Measurements from ENCODE around the gene PSMD13.

PSMD13 gene

GRCh38 chr11:198236-198806 is 38.5 kb upstream of the PSMD13 start:
- WGBS, 2 experiments (ENCODE audit: insufficient coverage in 2 of 2) = 90 to 92% methylated on average over 16 of the region's 21 CpGs
- no peaks in the 10 kb centered on the region for H3K9me3 ChIP-seq (ENCODE audit: control insufficient read depth, low read length)
- peaks cover 5% of the 10 kb centered on the region for H3K36me3 ChIP-seq (ENCODE audit: control insufficient read depth, insufficient read depth, low read length)

GRCh38 chr11:199004-199581 is 37.7 kb upstream of the PSMD13 start:
- Histone ChIP-seq H3K9me3 (ENCODE audit: control insufficient read depth, low read length) (no peaks in the 10 kb centered on the region), H3K4me1 (ENCODE audit: control insufficient read depth, insufficient read depth, low read length, poor library complexity, severe bottlenecking) (no peaks in the 10 kb centered on the region), H3K27ac (ENCODE audit: low read depth, low read length, severe bottlenecking) (no peak overlapping the region), H3K36me3 (ENCODE audit: control insufficient read depth, insufficient read depth, low read length) (peaks cover 11% of the 10 kb centered on the region), H3K4me3 (ENCODE audit: extremely low read depth, insufficient read depth, low read length, poor library complexity, severe bottlenecking) (no peak overlapping the region)
- 91 to 92% methylated on average over 10 to 11 of the region's 13 CpGs for WGBS, 2 experiments (ENCODE audit: insufficient coverage in 2 of 2)

More at GRCh38 chr11:198236-198806, 38.5 kb upstream of the PSMD13 start:
- Histone ChIP-seq H3K27ac (ENCODE audit: low read depth, low read length, severe bottlenecking) (no peak overlapping the region), H3K4me3 (ENCODE audit: extremely low read depth, insufficient read depth, low read length, poor library complexity, severe bottlenecking) (no peak overlapping the region), H3K4me1 (ENCODE audit: control insufficient read depth, insufficient read depth, low read length, poor library complexity, severe bottlenecking) (no peaks in the 10 kb centered on the region)

- Histone ChIP-seq H3K4me1 (ENCODE audit: control insufficient read depth, insufficient read depth, low read length, poor library complexity, severe bottlenecking) (no peaks in the 10 kb centered on the region), H3K4me3 (ENCODE audit: extremely low read depth, insufficient read depth, low read length, poor library complexity, severe bottlenecking) (no peak overlapping the region), H3K36me3 (ENCODE audit: control insufficient read depth, insufficient read depth, low read length) (peaks cover 18% of the 10 kb centered on the region), H3K9me3 (ENCODE audit: control insufficient read depth, low read length) (no peaks in the 10 kb centered on the region), H3K27ac (ENCODE audit: low read depth, low read length, severe bottlenecking) (no peak overlapping the region)
- 86 to 88% methylated on average over 1 to 5 of the region's 8 CpGs for WGBS, 2 experiments (ENCODE audit: insufficient coverage in 2 of 2)
These were observed 37.0 kb upstream of the PSMD13 start for GRCh38 chr11:199782-200181.

- 89 to 96% methylated on average over 12 to 13 of the region's 13 CpGs for WGBS, 2 experiments (ENCODE audit: insufficient coverage in 2 of 2)
- H3K4me3 ChIP-seq (ENCODE audit: extremely low read depth, insufficient read depth, low read length, poor library complexity, severe bottlenecking) = no peak overlapping the region
- H3K4me1 ChIP-seq (ENCODE audit: control insufficient read depth, insufficient read depth, low read length, poor library complexity, severe bottlenecking) = no peaks in the 10 kb centered on the region
- H3K36me3 ChIP-seq (ENCODE audit: control insufficient read depth, insufficient read depth, low read length) = peaks cover 25% of the 10 kb centered on the region
- no peak overlapping the region for H3K27ac ChIP-seq (ENCODE audit: low read depth, low read length, severe bottlenecking)
- H3K9me3 ChIP-seq (ENCODE audit: control insufficient read depth, low read length) = no peaks in the 10 kb centered on the region
These were observed 36.4 kb upstream of the PSMD13 start for GRCh38 chr11:200224-201003.

GRCh38 chr11:201966-202365 is 34.8 kb upstream of the PSMD13 start:
- Histone ChIP-seq H3K27ac (ENCODE audit: low read depth, low read length, severe bottlenecking) (no peak overlapping the region), H3K4me3 (ENCODE audit: extremely low read depth, insufficient read depth, low read length, poor library complexity, severe bottlenecking) (no peak overlapping the region), H3K9me3 (ENCODE audit: control insufficient read depth, low read length) (no peaks in the 10 kb centered on the region), H3K4me1 (ENCODE audit: control insufficient read depth, insufficient read depth, low read length, poor library complexity, severe bottlenecking) (peaks cover 8% of the 10 kb centered on the region), H3K36me3 (ENCODE audit: control insufficient read depth, insufficient read depth, low read length) (peaks cover 33% of the 10 kb centered on the region)
- WGBS, 2 experiments (ENCODE audit: insufficient coverage in 2 of 2) = 73 to 78% methylated on average over 5 to 13 of the region's 15 CpGs

GRCh38 chr11:202490-202889 is 34.3 kb upstream of the PSMD13 start:
- Histone ChIP-seq H3K27ac (ENCODE audit: low read depth, low read length, severe bottlenecking) (no peak overlapping the region), H3K4me1 (ENCODE audit: control insufficient read depth, insufficient read depth, low read length, poor library complexity, severe bottlenecking) (peaks cover 8% of the 10 kb centered on the region), H3K36me3 (ENCODE audit: control insufficient read depth, insufficient read depth, low read length) (peaks cover 33% of the 10 kb centered on the region), H3K9me3 (ENCODE audit: control insufficient read depth, low read length) (no peaks in the 10 kb centered on the region), H3K4me3 (ENCODE audit: extremely low read depth, insufficient read depth, low read length, poor library complexity, severe bottlenecking) (no peak overlapping the region)
- WGBS, 2 experiments (ENCODE audit: insufficient coverage in 2 of 2) = 83 to 94% methylated on average over 1 to 7 of the region's 8 CpGs

GRCh38 chr11:203056-203944 is 33.5 kb upstream of the PSMD13 start:
- Histone ChIP-seq H3K4me1 (ENCODE audit: control insufficient read depth, insufficient read depth, low read length, poor library complexity, severe bottlenecking) (peaks cover 8% of the 10 kb centered on the region), H3K9me3 (ENCODE audit: control insufficient read depth, low read length) (no peaks in the 10 kb centered on the region), H3K36me3 (ENCODE audit: control insufficient read depth, insufficient read depth, low read length) (peaks cover 33% of the 10 kb centered on the region), H3K27ac (ENCODE audit: low read depth, low read length, severe bottlenecking) (no peak overlapping the region), H3K4me3 (ENCODE audit: extremely low read depth, insufficient read depth, low read length, poor library complexity, severe bottlenecking) (no peak overlapping the region)
- 93 to 95% methylated on average over 7 of the region's 7 CpGs for WGBS, 2 experiments (ENCODE audit: insufficient coverage in 2 of 2)

- H3K36me3 ChIP-seq (ENCODE audit: control insufficient read depth, insufficient read depth, low read length) = peaks cover 33% of the 10 kb centered on the region
- H3K9me3 ChIP-seq (ENCODE audit: control insufficient read depth, low read length) = no peaks in the 10 kb centered on the region
- WGBS, 2 experiments (ENCODE audit: insufficient coverage in 2 of 2) = 96 to 100% methylated on average over 4 of the region's 4 CpGs
- peaks cover 8% of the 10 kb centered on the region for H3K4me1 ChIP-seq (ENCODE audit: control insufficient read depth, insufficient read depth, low read length, poor library complexity, severe bottlenecking)
- no peak overlapping the region for H3K4me3 ChIP-seq (ENCODE audit: extremely low read depth, insufficient read depth, low read length, poor library complexity, severe bottlenecking)
- H3K27ac ChIP-seq (ENCODE audit: low read depth, low read length, severe bottlenecking) = no peak overlapping the region
These were observed 32.7 kb upstream of the PSMD13 start for GRCh38 chr11:203945-204586.

- Histone ChIP-seq H3K9me3 (ENCODE audit: control insufficient read depth, low read length) (no peaks in the 10 kb centered on the region), H3K27ac (ENCODE audit: low read depth, low read length, severe bottlenecking) (no peak overlapping the region), H3K36me3 (ENCODE audit: control insufficient read depth, insufficient read depth, low read length) (peaks cover 37% of the 10 kb centered on the region), H3K4me3 (ENCODE audit: extremely low read depth, insufficient read depth, low read length, poor library complexity, severe bottlenecking) (no peak overlapping the region), H3K4me1 (ENCODE audit: control insufficient read depth, insufficient read depth, low read length, poor library complexity, severe bottlenecking) (peaks cover 14% of the 10 kb centered on the region)
- WGBS, 2 experiments (ENCODE audit: insufficient coverage in 2 of 2) = 89 to 93% methylated on average over 6 to 10 of the region's 12 CpGs
These were observed 32.1 kb upstream of the PSMD13 start for GRCh38 chr11:204587-205109.

Data from mesodermal cell (in vitro differentiated cells).